Spleen (tissue), 11 donors: ENCODE measurements around the gene BTK. TPM values are rescaled to one million over a fixed set of nuclear protein-coding genes. Genes with fewer than 3 reads are reported as not detected.

ENCODE experiments used
- DNase-seq: peaks from one replicate; pipeline ENCODE4 v3.0.0-alpha.2; 2020
- H3K27ac ChIP-seq, 8 donors: fragments of 200-600 bp; sonication (generic) in 7 of 8; 1 replicate in 4 of 8; 2 replicates in 4 of 8; pipeline versions ENCODE4 v1.5.0 to v1.8.0; 2016 to 2021; ENCODE audit warnings: inconsistent platforms in 4 of 8, mild to moderate bottlenecking in 4 of 8, moderate library complexity in 1 of 8
- H3K27me3 ChIP-seq, 7 donors: fragments of 200-600 bp; sonication (generic) in 6 of 7; replicated peaks in 1 of 7; 1 replicate in 4 of 7; 2 replicates in 3 of 7; pipeline versions ENCODE4 v1.5.0 to v1.8.0; 2016 to 2021; ENCODE audit warnings: inconsistent platforms in 3 of 7, mild to moderate bottlenecking in 1 of 7
- H3K36me3 ChIP-seq, 6 donors: fragments of 200-600 bp; sonication (generic) in 5 of 6; 1 replicate in 4 of 6; 2 replicates in 2 of 6; pipeline versions ENCODE4 v1.5.0 to v1.8.0; 2016 to 2021; ENCODE audit warnings: inconsistent platforms in 2 of 6
- H3K4me1 ChIP-seq, 6 donors: fragments of 200-600 bp; sonication (generic) in 5 of 6; 1 replicate in 3 of 6; 2 replicates in 3 of 6; pipeline versions ENCODE4 v1.5.0 to v1.8.0; 2016 to 2021; ENCODE audit warnings: inconsistent platforms in 3 of 6
- H3K4me3 ChIP-seq, 8 donors: fragments of 200-600 bp; sonication (generic) in 7 of 8; 1 replicate in 4 of 8; 2 replicates in 4 of 8; pipeline versions ENCODE4 v1.5.0 to v1.8.0; 2016 to 2021; ENCODE audit warnings: inconsistent platforms in 4 of 8, mild to moderate bottlenecking in 4 of 8, moderate library complexity in 2 of 8
- H3K9me3 ChIP-seq, 8 donors: fragments of 200-600 bp; sonication (generic) in 7 of 8; 1 replicate in 4 of 8; 2 replicates in 4 of 8; pipeline versions ENCODE4 v1.5.0 to v1.8.0; 2016 to 2021; ENCODE audit warnings: inconsistent platforms in 4 of 8
- POLR2A ChIP-seq, 3 donors: fragments of 450-650 bp; IDR thresholded peaks; one replicate each; pipeline ENCODE4 v1.5.1; 2017; ENCODE audit warnings: antibody characterized with exemption in 3 of 3, mild to moderate bottlenecking in 1 of 3
- POLR2AphosphoS5 ChIP-seq, 3 donors: sonication (generic); formaldehyde crosslinking; IDR thresholded peaks; one replicate each; pipeline ENCODE4 v1.5.1; 2017; ENCODE audit warnings: antibody characterized with exemption in 3 of 3
- WGBS, 5 donors: extraction: QIAGEN DNeasy Blood & Tissue Kit in 3 of 5; methylation state at CpG; one replicate each; pipeline versions ENCODE4 v1.1.5 to v1.1.7; 2013 to 2018; 5-methylcytosine and 5-hydroxymethylcytosine counted together
- intact Hi-C: fragments of 100-400 bp; cut with DNase I; formaldehyde crosslinking; loops from one replicate; pipeline ENCODE4 v1.15.0; 2023; ENCODE audit warnings: low total_unique reads
- polyA plus RNA-seq, 3 donors: library from polyadenylated mRNA; stranded (reverse); fragments of 200-250 nt; gene quantifications; one replicate each; pipeline ENCODE4 v1.2.1, GENCODE V29; 2013
- total RNA-seq, 7 donors: library from RNA; depleted of rRNA in 3 of 7; stranded (reverse); fragments of >200 nt in 3 of 7; fragmentation: NEBNext Ultra II Directional in 4 of 7; extraction: Animal tissue kit (Norgen Biotek cat#: 25700) in 4 of 7; gene quantifications; one replicate each; pipeline versions ENCODE4 v1.1.0 to v1.2.1, GENCODE V29; 2016 to 2021
- TF ChIP-seq, protein P1 (sequence below), 11 experiments: fragments of 200-600 bp in 7 of 11; fragments of 450-650 bp in 4 of 11; sonication (generic) in 4 of 11; IDR thresholded peaks in 8 of 11; conservative IDR thresholded peaks in 3 of 11; 1 replicate in 7 of 11; 2 replicates in 4 of 11; pipeline versions ENCODE4 v1.4.0 to v1.8.0; 2016 to 2021; ENCODE audit warnings: antibody characterized with exemption in 11 of 11, inconsistent platforms in 4 of 11, mild to moderate bottlenecking in 1 of 11
- donor health status: healthy with polysubstance abuse.
- donor health status: DM: no; HTN: no; CAD: no; lungs with moderate emphysema.
- donor health status: DM: no; HTN: no; CAD: no.
- donor health status: Bipolar disorder and iron deficiency.
- donor health status: healthy.
- donor health status: DM: no; HTN: no; CAD: no.
- donor health status: DM: yes; HTN: yes; CAD: no.

BTK gene
- total and polyA plus RNA-seq, 10 donors: 70.7 to 139 (median 82.6) TPM

DNA sequence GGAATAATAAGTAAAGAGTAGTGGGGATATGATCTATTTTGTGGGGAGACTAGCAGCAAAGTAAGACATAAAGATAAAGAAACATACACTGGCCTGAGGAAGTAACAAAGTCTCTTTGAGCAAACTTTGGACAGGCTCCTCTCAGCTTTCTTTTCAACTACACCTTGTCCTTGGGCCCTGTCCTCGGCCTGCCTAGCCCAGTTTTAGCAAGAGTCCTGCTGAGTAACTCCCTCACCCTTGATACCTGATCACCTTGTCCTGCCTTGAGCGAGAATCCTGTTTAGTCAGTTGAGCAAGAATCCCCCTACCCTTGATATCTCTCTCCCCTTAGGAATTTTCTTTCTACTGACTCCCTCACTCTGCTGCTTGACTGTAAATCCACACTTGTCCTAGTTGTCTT, 33.5 kb upstream of the BTK start:
- peaks cover 0 to 25% (median 0%) of the 10 kb centered on the region in 6 donors for H3K36me3 ChIP-seq

DNA sequence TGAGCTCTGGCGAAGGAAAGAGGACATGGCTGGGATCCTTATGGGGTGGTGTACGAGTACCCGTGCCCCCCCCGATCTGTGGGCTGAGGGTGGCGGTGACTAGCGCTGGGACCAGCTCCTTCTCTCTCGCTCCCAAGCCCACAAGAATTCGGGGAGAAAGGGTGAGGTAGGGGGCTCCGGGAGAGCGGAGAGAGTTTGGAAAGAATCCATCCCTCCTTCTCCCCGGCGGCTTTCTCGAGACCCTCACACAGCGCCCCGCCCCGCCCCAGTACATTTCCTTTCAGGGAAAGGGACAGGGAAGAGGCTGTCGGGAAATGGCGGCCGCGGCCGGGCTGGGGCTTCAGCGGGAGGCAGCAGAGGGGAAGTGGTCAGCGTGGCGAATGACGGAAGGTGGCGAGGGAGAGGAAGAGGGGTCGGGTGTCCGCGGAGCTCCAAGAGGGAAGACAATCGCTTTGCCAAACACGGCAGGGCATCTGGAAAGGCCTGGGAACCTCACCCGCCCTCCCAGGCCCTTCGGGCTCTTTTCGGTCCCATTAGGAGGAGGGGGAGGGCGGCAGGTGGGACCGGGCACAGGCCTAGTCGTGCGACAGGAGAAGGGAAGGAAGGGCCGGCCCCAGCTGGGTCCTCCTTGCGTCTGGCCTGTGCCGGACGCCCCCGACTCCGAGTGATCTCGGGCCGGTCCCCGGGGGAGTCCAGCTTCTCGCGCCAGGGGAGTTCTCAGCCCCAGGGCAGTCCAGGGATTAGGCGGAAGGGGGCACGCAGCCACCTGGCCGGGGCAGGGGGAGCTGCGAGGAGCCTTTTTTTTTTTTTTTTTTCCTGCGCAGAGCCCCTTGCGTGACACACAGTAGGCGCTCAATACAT, 32.2 kb upstream of the BTK start:
- DNase-seq: peak; percentile 92
- intact Hi-C loops: loop anchor here (5.0 kb wide), 1 partner anchor 379 kb away; no protein-coding TSS in a partner anchor
- Histone ChIP-seq H3K4me3 (peak overlapping the region; percentile 12 to 73 (median 38)), H3K27me3 (peaks cover 0 to 7% (median 0%) of the 10 kb centered on the region in 7 donors), H3K36me3 (peaks cover 0 to 25% (median under 1%) of the 10 kb centered on the region in 6 donors), H3K9me3 (no peaks in the 10 kb centered on the region), H3K27ac (peak overlapping the region; percentile 64 to 94 (median 90)), H3K4me1 (peaks cover 3 to 43% (median 13%) of the 10 kb centered on the region in 6 donors)
- TF ChIP-seq POLR2AphosphoS5 (IDR thresholded peaks at IDR 0.05) (peak; percentile 66 to 79 (median 79)), POLR2A (IDR thresholded peaks at IDR 0.05) (no peak)
- TF ChIP-seq, protein P1, sequence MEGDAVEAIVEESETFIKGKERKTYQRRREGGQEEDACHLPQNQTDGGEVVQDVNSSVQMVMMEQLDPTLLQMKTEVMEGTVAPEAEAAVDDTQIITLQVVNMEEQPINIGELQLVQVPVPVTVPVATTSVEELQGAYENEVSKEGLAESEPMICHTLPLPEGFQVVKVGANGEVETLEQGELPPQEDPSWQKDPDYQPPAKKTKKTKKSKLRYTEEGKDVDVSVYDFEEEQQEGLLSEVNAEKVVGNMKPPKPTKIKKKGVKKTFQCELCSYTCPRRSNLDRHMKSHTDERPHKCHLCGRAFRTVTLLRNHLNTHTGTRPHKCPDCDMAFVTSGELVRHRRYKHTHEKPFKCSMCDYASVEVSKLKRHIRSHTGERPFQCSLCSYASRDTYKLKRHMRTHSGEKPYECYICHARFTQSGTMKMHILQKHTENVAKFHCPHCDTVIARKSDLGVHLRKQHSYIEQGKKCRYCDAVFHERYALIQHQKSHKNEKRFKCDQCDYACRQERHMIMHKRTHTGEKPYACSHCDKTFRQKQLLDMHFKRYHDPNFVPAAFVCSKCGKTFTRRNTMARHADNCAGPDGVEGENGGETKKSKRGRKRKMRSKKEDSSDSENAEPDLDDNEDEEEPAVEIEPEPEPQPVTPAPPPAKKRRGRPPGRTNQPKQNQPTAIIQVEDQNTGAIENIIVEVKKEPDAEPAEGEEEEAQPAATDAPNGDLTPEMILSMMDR (IDR thresholded peaks at IDR 0.05 in 8 of 11, conservative IDR thresholded peaks at IDR 0.05 in 3 of 11): no peak
- WGBS, 5 donors: 0 to 21% (median 1%) methylated on average over 27 to 55 of the region's 56 CpGs

More for the DNA sequence above, 33.5 kb upstream of the BTK start:
- no peak for TF ChIP-seq POLR2AphosphoS5 (IDR thresholded peaks at IDR 0.05)
- no peak for DNase-seq
- WGBS, 5 donors: 64 to 97% (median 93%) methylated on average over 2 of the region's 2 CpGs
- H3K4me3 ChIP-seq: no peak overlapping the region
- H3K4me1 ChIP-seq: peaks cover 3 to 35% (median 11%) of the 10 kb centered on the region in 6 donors
- intact Hi-C loops: loop anchor here (5.0 kb wide), 1 partner anchor 378 kb away; no protein-coding TSS in a partner anchor
- H3K27me3 ChIP-seq: peaks cover 0 to 7% (median 0%) of the 10 kb centered on the region in 7 donors
- H3K9me3 ChIP-seq: no peaks in the 10 kb centered on the region
- peak overlapping the region in 2 of 8 donors; percentile 91 to 94 for H3K27ac ChIP-seq

DNA sequence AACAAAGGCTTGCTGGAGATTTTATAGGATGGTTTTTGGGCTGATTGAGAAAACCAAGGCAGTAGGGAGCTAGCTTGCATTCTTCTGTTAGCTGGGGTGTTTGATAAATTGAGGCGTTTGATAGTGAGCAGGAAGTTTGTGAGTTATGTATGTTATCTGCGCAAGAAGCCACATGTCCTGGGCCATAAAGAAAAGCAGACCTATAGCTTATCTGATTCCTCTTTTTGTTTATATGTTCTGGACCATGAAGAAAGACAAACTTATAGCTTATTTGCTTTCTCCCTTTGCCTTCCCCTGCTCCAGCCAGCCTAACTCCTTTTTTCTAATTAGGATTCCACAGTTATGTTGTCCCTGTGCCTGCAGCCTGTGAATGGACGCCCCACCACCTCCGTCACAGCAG, 31.2 kb upstream of the BTK start:
- Histone ChIP-seq H3K4me3 (peak overlapping the region in 1 of 8 donors; percentile 73), H3K27ac (peak overlapping the region in 6 of 8 donors; percentile 64 to 94 (median 90)), H3K27me3 (peaks cover 0 to 7% (median 0%) of the 10 kb centered on the region in 7 donors), H3K4me1 (peaks cover 3 to 54% (median 15%) of the 10 kb centered on the region in 6 donors), H3K36me3 (peaks cover 0 to 30% (median 7%) of the 10 kb centered on the region in 6 donors), H3K9me3 (no peaks in the 10 kb centered on the region)
- peak in 1 of 3 donors; percentile 22 for TF ChIP-seq POLR2A (IDR thresholded peaks at IDR 0.05)
- TF ChIP-seq POLR2AphosphoS5 (IDR thresholded peaks at IDR 0.05): no peak
- TF ChIP-seq, protein P1 (IDR thresholded peaks at IDR 0.05 in 8 of 11, conservative IDR thresholded peaks at IDR 0.05 in 3 of 11): no peak
- 66 to 81% (median 71%) methylated on average over 4 of the region's 4 CpGs for WGBS, 5 donors
- no peak for DNase-seq
- intact Hi-C loops: loop anchor here (5.0 kb wide), 1 partner anchor 380 kb away; no protein-coding TSS in a partner anchor

DNA sequence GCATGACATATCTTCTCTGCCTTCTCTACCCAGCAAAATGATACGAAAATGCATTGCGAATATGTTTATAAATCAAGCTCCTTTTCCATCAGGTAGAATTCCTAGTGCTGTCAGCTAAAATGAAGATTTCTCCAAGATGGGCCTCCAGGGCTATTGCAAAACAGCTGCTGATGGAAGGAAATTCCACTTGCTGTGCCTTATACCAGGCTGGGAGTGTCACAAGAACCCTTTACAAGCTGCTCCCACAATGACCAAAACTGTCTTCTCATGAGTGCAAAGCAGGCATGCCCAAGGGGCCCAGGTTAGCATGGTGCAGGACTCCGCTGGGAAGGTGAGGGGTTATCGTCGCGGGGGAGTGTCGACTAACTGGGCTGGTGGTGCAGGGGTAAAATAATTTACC, 30.7 kb upstream of the BTK start:
- Histone ChIP-seq H3K27me3 (peaks cover 0 to 7% (median 0%) of the 10 kb centered on the region in 7 donors), H3K27ac (no peak overlapping the region), H3K9me3 (no peaks in the 10 kb centered on the region), H3K4me1 (peaks cover 3 to 59% (median 20%) of the 10 kb centered on the region in 6 donors), H3K36me3 (peaks cover 0 to 35% (median 8%) of the 10 kb centered on the region in 6 donors), H3K4me3 (no peak overlapping the region)
- DNase-seq: no peak
- TF ChIP-seq, protein P1 (IDR thresholded peaks at IDR 0.05 in 8 of 11, conservative IDR thresholded peaks at IDR 0.05 in 3 of 11): no peak
- TF ChIP-seq POLR2AphosphoS5 (IDR thresholded peaks at IDR 0.05): no peak
- TF ChIP-seq POLR2A (IDR thresholded peaks at IDR 0.05): no peak
- intact Hi-C loops: loop anchor here (5.0 kb wide), 1 partner anchor 381 kb away; no protein-coding TSS in a partner anchor
- WGBS, 5 donors: 84 to 95% (median 90%) methylated on average over 7 of the region's 7 CpGs
